Psoas muscle (tissue), 8 donors: Measurements from ENCODE around the gene TEAD4. TPM values are rescaled to one million over a fixed set of nuclear protein-coding genes. Genes with fewer than 3 reads are reported as not detected.

Experiments
- ATAC-seq, 4 donors: fragments of 200-7000 bp; cut with Tn5 transposase; one replicate each; pipeline ENCODE4 v1.9.1; 2020; ENCODE audit warnings: moderate library complexity in 3 of 4, mild to moderate bottlenecking in 2 of 4
- DNase-seq, 2 donors: peaks; one replicate each; pipeline ENCODE4 v3.0.0-alpha.2; 2020
- H3K27ac ChIP-seq: fragments of 200-600 bp; one replicate; pipeline ENCODE4 v1.8.0; 2022
- H3K27me3 ChIP-seq, 3 donors: fragments of 200-600 bp in 1 of 3; one replicate each; pipeline versions ENCODE4 v1.6.1 to v1.8.0; 2013 to 2022; ENCODE audit warnings: low read length in 2 of 3, mild to moderate bottlenecking in 2 of 3, moderate library complexity in 1 of 3; ENCODE audit not compliant: insufficient read depth in 3 of 3
- H3K36me3 ChIP-seq, 2 donors: fragments of 200-600 bp in 1 of 2; one replicate each; pipeline versions ENCODE4 v1.6.1 to v1.8.0; 2013 to 2022; ENCODE audit warnings: low read depth in 1 of 2, mild to moderate bottlenecking in 1 of 2, moderate library complexity in 1 of 2; ENCODE audit not compliant: insufficient read depth in 1 of 2
- H3K4me1 ChIP-seq: fragments of 200-600 bp; one replicate; pipeline ENCODE4 v1.8.0; 2022
- H3K4me3 ChIP-seq: fragments of 200-600 bp; one replicate; pipeline ENCODE4 v1.8.0; 2022; ENCODE audit warnings: mild to moderate bottlenecking
- H3K9me3 ChIP-seq: fragments of 200-600 bp; one replicate; pipeline ENCODE4 v1.8.0; 2022
- CTCF ChIP-seq: fragments of 200-600 bp; IDR thresholded peaks from one replicate; pipeline ENCODE4 v1.8.0; 2022; ENCODE audit warnings: antibody characterized with exemption
- WGBS, 3 donors: extraction: QIAGEN DNeasy Blood & Tissue Kit; methylation state at CpG; one replicate each; pipeline versions ENCODE4 v1.1.6 to v1.1.7; 2013; 5-methylcytosine and 5-hydroxymethylcytosine counted together
- intact Hi-C, 2 donors: fragments of 100-400 bp; cut with DNase I; formaldehyde crosslinking; loops; one replicate each; pipeline versions ENCODE4 v1.11.0 to v1.14.2; 2022
- polyA plus RNA-seq, 3 donors: library from polyadenylated mRNA; stranded (reverse); fragments of 200-250 nt; gene quantifications; one replicate each; pipeline ENCODE4 v1.2.3, GENCODE V29; 2013
- total RNA-seq, 4 donors: library from RNA; stranded (reverse); fragmentation: NEBNext Ultra II Directional in 2 of 4; extraction: Animal tissue kit (Norgen Biotek cat#: 25700) in 2 of 4; gene quantifications; one replicate each; pipeline versions ENCODE4 v1.2.1 to v1.2.4, GENCODE V29; 2021 to 2023
- donor health status: healthy with polysubstance abuse.
- donor health status: DM: no; HTN: no; CAD: no; lungs with moderate emphysema.
- donor health status: Bipolar disorder and iron deficiency.
- donor health status: healthy.
- donor health status: DM: yes; HTN: yes; CAD: no.
- donor health status: DM: no; HTN: no; CAD: no.
- donor health status: DM: no; HTN: no; CAD: no.
- donor health status: DM: yes; HTN: yes; CAD: no.

Gene TEAD4
- total and polyA plus RNA-seq, 7 donors, result 71.2 to 236 (median 96.2) TPM

DNA sequence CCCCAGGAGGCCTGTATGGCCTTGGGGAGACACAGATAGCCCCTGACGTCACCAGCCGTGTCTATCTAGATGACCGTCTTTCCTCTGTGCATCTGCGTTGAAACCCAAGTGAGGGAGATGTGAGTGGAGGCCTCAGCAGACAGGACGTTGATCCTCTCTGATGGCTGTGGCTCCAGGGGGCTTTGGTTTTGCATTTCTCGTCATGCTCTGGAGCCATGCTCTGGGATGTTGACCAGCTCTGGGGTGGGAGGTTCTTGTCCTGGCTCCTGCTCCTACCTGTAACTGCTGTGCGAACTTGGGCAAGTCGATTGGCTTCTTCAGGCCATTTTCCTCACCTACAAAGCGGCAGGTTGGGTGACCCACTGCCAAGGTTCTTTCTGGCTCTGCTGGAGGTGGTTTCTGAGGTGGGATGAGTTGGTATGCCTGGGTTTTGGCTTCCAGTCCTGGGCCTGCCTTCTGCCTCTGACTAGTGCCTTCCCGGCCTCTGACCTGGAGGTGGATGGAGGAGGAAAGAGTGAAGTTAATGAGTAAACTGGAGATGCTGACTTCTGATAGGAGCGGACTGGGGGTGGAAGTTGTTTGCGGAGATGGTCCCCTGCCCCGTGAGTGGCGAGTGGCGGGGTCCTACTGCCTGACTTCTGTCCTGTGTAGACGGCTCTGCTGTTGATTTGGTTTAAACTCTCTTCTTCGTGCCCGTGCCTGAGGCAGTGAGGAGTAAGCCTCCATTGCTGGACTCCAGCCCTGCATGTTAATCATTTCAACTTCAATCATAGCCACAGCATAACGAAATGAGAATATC, 126.3 kb downstream of the TEAD4 start:
- peaks cover 9% of the 10 kb centered on the region for H3K4me1 ChIP-seq

DNA sequence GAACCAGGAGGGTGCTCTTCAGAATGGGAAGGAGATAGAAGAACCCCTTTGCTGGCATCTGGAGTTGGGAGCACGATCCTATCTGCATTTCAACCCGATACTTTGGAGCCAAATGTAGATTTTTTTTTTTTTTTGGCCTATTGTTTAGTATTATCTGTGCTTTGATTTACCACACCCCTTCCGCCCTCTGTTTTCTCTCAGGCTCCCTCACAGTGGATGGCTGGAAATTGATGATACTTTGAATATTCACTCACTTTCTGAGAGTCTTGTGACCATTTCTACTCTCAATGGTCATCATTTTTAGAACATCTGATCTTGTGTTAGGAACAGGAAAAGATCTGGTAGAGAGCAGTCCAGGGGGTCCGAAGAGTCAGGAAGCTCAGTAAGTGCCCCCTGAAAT, 127.0 kb downstream of the TEAD4 start:
- peaks cover 0 to 3% of the 10 kb centered on the region in 2 donors for H3K36me3 ChIP-seq
- H3K4me3 ChIP-seq, result no peak overlapping the region
- no peak for DNase-seq
- no peak for ATAC-seq
- H3K4me1 ChIP-seq, result peaks cover 4% of the 10 kb centered on the region
- no peaks in the 10 kb centered on the region for H3K9me3 ChIP-seq
- no peak for TF ChIP-seq CTCF
- no peak overlapping the region for H3K27ac ChIP-seq
- H3K27me3 ChIP-seq, result no peaks in the 10 kb centered on the region
- intact Hi-C loops, result no loop called here
- 77 to 89% (median 80%) methylated on average over 4 of the region's 4 CpGs for WGBS, 3 donors

More for the DNA sequence above, 126.3 kb downstream of the TEAD4 start:
- Histone ChIP-seq H3K4me3 (no peak overlapping the region), H3K36me3 (peaks cover 0 to 3% of the 10 kb centered on the region in 2 donors), H3K27ac (no peak overlapping the region), H3K27me3 (no peaks in the 10 kb centered on the region), H3K9me3 (no peaks in the 10 kb centered on the region)
- DNase-seq (no peak), ATAC-seq (no peak)
- 76 to 82% (median 78%) methylated on average over 19 of the region's 19 CpGs for WGBS, 3 donors
- no peak for TF ChIP-seq CTCF
- intact Hi-C loops, result no loop called here

DNA sequence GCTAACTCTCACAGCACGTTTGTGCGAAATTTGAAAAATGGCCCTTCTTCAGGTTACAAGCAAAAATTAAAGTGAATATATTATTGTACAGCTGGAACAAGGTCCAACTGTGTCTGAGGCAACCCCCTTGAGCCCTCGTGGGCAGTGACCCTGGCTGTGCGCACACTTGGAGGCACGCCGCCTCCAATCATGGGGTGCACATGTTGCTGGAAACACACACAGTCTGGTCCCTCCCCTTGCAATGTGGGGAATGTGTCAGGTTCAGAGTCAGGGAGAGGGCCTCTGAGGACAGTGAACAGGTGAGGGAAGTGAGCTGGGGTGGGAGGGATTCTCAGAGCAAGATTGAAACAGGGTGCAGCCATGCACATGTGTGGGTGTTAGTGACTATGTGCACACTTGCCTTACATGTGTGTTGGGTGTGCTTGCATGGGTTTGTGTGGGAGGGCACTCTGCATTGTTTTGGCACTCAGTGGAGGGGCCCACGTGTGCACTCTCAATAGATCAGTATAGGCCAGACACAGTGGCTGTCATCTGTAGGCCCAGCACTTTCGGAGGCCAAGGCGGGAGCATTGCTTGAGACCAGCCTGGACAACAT, 127.6 kb downstream of the TEAD4 start:
- WGBS, 3 donors, result 86 to 91% (median 88%) methylated on average over 9 of the region's 9 CpGs
- intact Hi-C loops, result no loop called here
- Histone ChIP-seq H3K27ac (no peak overlapping the region), H3K4me1 (peaks cover 4% of the 10 kb centered on the region), H3K36me3 (peaks cover 0 to 3% of the 10 kb centered on the region in 2 donors), H3K27me3 (no peaks in the 10 kb centered on the region), H3K4me3 (no peak overlapping the region), H3K9me3 (no peaks in the 10 kb centered on the region)
- ATAC-seq, result no peak
- TF ChIP-seq CTCF, result no peak
- no peak for DNase-seq

GRCh38 chr12:3087758-3088650, 128.8 kb downstream of the TEAD4 start:
- Histone ChIP-seq H3K27me3 (no peaks in the 10 kb centered on the region), H3K9me3 (no peaks in the 10 kb centered on the region), H3K4me3 (no peak overlapping the region), H3K27ac (no peak overlapping the region), H3K36me3 (peaks cover 0 to 3% of the 10 kb centered on the region in 2 donors), H3K4me1 (peaks cover 4% of the 10 kb centered on the region)
- 78 to 82% (median 82%) methylated on average over 11 of the region's 11 CpGs for WGBS, 3 donors
- DNase-seq (no peak), ATAC-seq (no peak)
- TF ChIP-seq CTCF, result no peak
- intact Hi-C loops, result no loop called here
